Measurements from ENCODE around the gene HNRNPH1. TPM values are rescaled to one million over a fixed set of nuclear protein-coding genes. Genes with fewer than 3 reads are reported as not detected.

The HNRNPH1 gene
- polyA plus RNA-seq, 1 donor from 2014 or later: 982 TPM

DNA sequence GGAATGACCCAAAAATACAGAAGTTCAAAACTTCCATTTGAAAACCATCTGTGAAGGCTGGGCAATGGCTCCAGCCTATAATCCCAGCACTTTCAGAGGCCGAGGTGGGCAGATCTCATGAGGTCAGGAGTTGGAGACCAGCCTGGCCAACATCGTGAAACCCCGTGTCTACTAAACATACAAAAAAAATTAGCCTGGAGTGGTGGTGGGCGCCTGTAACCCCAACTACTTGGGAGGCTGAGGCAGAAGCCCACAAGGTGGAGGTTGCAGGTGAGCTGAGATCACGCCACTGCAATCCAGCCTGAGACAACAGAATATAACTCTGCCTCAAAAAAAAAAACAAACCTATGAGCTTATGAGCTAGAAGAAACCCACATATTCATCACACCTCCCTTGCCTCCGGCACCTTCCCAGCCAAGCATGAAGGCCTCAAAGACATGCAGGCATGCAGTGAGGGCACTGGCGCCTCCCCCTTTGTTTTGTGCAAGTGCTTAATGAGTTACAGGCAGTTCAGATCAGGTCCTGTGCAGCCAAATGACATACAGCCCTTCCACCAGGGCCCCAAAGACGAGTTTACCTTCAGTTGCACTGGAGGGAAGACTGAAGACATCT lies 9.9 kb downstream of the HNRNPH1 start:
- Histone ChIP-seq H3K9me2 (ENCODE audit: insufficient read depth, low read length) (no peaks in the 10 kb centered on the region), H3K27me3 (ENCODE audit: insufficient read depth, low read depth, low read length) (no peaks in the 10 kb centered on the region), H3K9ac (ENCODE audit: low read length) (no peak overlapping the region), H3K4me3 (ENCODE audit: low read length) (no peak overlapping the region), H3F3A (ENCODE audit: insufficient read depth, low read length, poor library complexity, severe bottlenecking) (no peaks in the 10 kb centered on the region), H3K4me2 (ENCODE audit: low read length) (no peak overlapping the region), H3K79me2 (replicated peaks; ENCODE audit: insufficient read depth, low read length) (peaks cover 22% of the 10 kb centered on the region), H3K27ac (ENCODE audit: low read length) (no peak overlapping the region), H3K36me3 (ENCODE audit: insufficient read depth, low read length) (peaks cover 36% of the 10 kb centered on the region), H3K9me3 (ENCODE audit: low read length) (no peaks in the 10 kb centered on the region), H2AFZ (ENCODE audit: low read depth, low read length) (no peak overlapping the region), H4K20me1 (ENCODE audit: insufficient read depth) (peaks cover 40% of the 10 kb centered on the region)
- TF ChIP-seq TAF1 (IDR thresholded peaks at IDR 0.05; ENCODE audit: low read depth): no peak
- TF ChIP-seq RAD21 (conservative IDR thresholded peaks at IDR 0.05): no peak
- TF ChIP-seq POLR2AphosphoS5 (IDR thresholded peaks at IDR 0.05): peak; percentile 25

GRCh38 chr5:179612577-179613459 lies 10.7 kb downstream of the HNRNPH1 start:
- H4K20me1 ChIP-seq (ENCODE audit: insufficient read depth): peaks cover 33% of the 10 kb centered on the region
- no peaks in the 10 kb centered on the region for H3K27me3 ChIP-seq (ENCODE audit: insufficient read depth, low read depth, low read length)
- H3K4me3 ChIP-seq (ENCODE audit: low read length): no peak overlapping the region
- H3K9me2 ChIP-seq (ENCODE audit: insufficient read depth, low read length): no peaks in the 10 kb centered on the region
- no peaks in the 10 kb centered on the region for H3F3A ChIP-seq (ENCODE audit: insufficient read depth, low read length, poor library complexity, severe bottlenecking)
- no peak overlapping the region for H3K27ac ChIP-seq (ENCODE audit: low read length)
- peaks cover 32% of the 10 kb centered on the region for H3K36me3 ChIP-seq (ENCODE audit: insufficient read depth, low read length)
- no peak overlapping the region for H3K4me2 ChIP-seq (ENCODE audit: low read length)
- no peak overlapping the region for H2AFZ ChIP-seq (ENCODE audit: low read depth, low read length)
- H3K9me3 ChIP-seq (ENCODE audit: low read length): no peaks in the 10 kb centered on the region
- peaks cover 14% of the 10 kb centered on the region for H3K79me2 ChIP-seq (replicated peaks; ENCODE audit: insufficient read depth, low read length)
- TF ChIP-seq, protein P1, sequence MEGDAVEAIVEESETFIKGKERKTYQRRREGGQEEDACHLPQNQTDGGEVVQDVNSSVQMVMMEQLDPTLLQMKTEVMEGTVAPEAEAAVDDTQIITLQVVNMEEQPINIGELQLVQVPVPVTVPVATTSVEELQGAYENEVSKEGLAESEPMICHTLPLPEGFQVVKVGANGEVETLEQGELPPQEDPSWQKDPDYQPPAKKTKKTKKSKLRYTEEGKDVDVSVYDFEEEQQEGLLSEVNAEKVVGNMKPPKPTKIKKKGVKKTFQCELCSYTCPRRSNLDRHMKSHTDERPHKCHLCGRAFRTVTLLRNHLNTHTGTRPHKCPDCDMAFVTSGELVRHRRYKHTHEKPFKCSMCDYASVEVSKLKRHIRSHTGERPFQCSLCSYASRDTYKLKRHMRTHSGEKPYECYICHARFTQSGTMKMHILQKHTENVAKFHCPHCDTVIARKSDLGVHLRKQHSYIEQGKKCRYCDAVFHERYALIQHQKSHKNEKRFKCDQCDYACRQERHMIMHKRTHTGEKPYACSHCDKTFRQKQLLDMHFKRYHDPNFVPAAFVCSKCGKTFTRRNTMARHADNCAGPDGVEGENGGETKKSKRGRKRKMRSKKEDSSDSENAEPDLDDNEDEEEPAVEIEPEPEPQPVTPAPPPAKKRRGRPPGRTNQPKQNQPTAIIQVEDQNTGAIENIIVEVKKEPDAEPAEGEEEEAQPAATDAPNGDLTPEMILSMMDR (IDR thresholded peaks at IDR 0.05; ENCODE audit: poor library complexity, severe bottlenecking): no peak
- TF ChIP-seq EZH2 (IDR thresholded peaks at IDR 0.05; ENCODE audit: borderline replicate concordance, insufficient read depth, low read length, poor library complexity, severe bottlenecking) (no peak), POLR2AphosphoS5 (IDR thresholded peaks at IDR 0.05) (no peak)
- H3K9ac ChIP-seq (ENCODE audit: low read length): no peak overlapping the region

- TF ChIP-seq TAF1 (IDR thresholded peaks at IDR 0.05; ENCODE audit: low read depth) (no peak), POLR2AphosphoS5 (IDR thresholded peaks at IDR 0.05) (peak; percentile 28)
- no peak overlapping the region for H3K27ac ChIP-seq (ENCODE audit: low read length)
- H3K4me2 ChIP-seq (ENCODE audit: low read length): no peak overlapping the region
- H3K27me3 ChIP-seq (ENCODE audit: insufficient read depth, low read depth, low read length): no peaks in the 10 kb centered on the region
- no peaks in the 10 kb centered on the region for H3K9me3 ChIP-seq (ENCODE audit: low read length)
- H2AFZ ChIP-seq (ENCODE audit: low read depth, low read length): no peak overlapping the region
- no peaks in the 10 kb centered on the region for H3F3A ChIP-seq (ENCODE audit: insufficient read depth, low read length, poor library complexity, severe bottlenecking)
- no peaks in the 10 kb centered on the region for H3K9me2 ChIP-seq (ENCODE audit: insufficient read depth, low read length)
- H3K4me3 ChIP-seq (ENCODE audit: low read length): no peak overlapping the region
- no peaks in the 10 kb centered on the region for H3K79me2 ChIP-seq (replicated peaks; ENCODE audit: insufficient read depth, low read length)
- no peak overlapping the region for H3K9ac ChIP-seq (ENCODE audit: low read length)
- H3K36me3 ChIP-seq (ENCODE audit: insufficient read depth, low read length): peaks cover 17% of the 10 kb centered on the region
- H4K20me1 ChIP-seq (ENCODE audit: insufficient read depth): peaks cover 20% of the 10 kb centered on the region
Measured at GRCh38 chr5:179610903-179611265, 12.6 kb downstream of the HNRNPH1 start.

Data from neural cell (in vitro differentiated cells).